Mesenchymal stem cell (in vitro differentiated cells and primary cell): ENCODE measurements around the gene EN1.

Source experiments
- DNase-seq: peaks from one replicate; pipeline ENCODE4 v3.0.0-alpha.2; 2013
- H2AFZ ChIP-seq: one replicate; pipeline ENCODE4 v1.6.1; 2013; ENCODE audit warnings: low read depth, mild to moderate bottlenecking, control low read depth, inconsistent platforms, low read length, moderate library complexity
- H2AK5ac ChIP-seq: 2 replicates; pipeline ENCODE4 v1.6.1; 2013; ENCODE audit warnings: low read length, moderate library complexity, mild to moderate bottlenecking, inconsistent platforms; ENCODE audit not compliant: severe bottlenecking
- H2BK120ac ChIP-seq: one replicate; pipeline ENCODE4 v1.6.1; 2013; ENCODE audit warnings: low read depth, mild to moderate bottlenecking, inconsistent platforms, low read length, moderate library complexity
- H2BK12ac ChIP-seq, 2 experiments: one replicate each; pipeline ENCODE4 v1.6.1; 2013; ENCODE audit warnings: inconsistent platforms in 2 of 2, low read length in 2 of 2, mild to moderate bottlenecking in 2 of 2, moderate library complexity in 2 of 2, control low read depth in 1 of 2
- H2BK15ac ChIP-seq: one replicate; pipeline ENCODE4 v1.6.1; 2013; ENCODE audit warnings: mild to moderate bottlenecking, low read depth, inconsistent platforms; ENCODE audit not compliant: poor library complexity, severe bottlenecking
- H2BK5ac ChIP-seq: 2 replicates; pipeline ENCODE4 v1.6.1; 2013; ENCODE audit warnings: low read depth, mild to moderate bottlenecking, low read length, control low read depth, inconsistent platforms; ENCODE audit not compliant: poor library complexity, severe bottlenecking
- H3K14ac ChIP-seq, 2 experiments: one replicate each; pipeline ENCODE4 v1.6.1; 2013; ENCODE audit warnings: inconsistent platforms in 2 of 2, low read length in 2 of 2, control low read depth in 1 of 2, mild to moderate bottlenecking in 1 of 2, moderate library complexity in 1 of 2
- H3K18ac ChIP-seq, 2 experiments: one replicate each; pipeline ENCODE4 v1.6.1; 2013; ENCODE audit warnings: inconsistent platforms in 2 of 2, low read length in 2 of 2, control low read depth in 1 of 2, low read depth in 1 of 2, mild to moderate bottlenecking in 1 of 2
- H3K23ac ChIP-seq, 2 experiments: one replicate each; pipeline ENCODE4 v1.6.1; 2013; ENCODE audit warnings: inconsistent platforms in 2 of 2, low read length in 2 of 2, mild to moderate bottlenecking in 2 of 2, moderate library complexity in 2 of 2, control low read depth in 1 of 2
- H3K27ac ChIP-seq: 2 replicates; pipeline ENCODE4 v1.5.1; 2013; ENCODE audit warnings: mild to moderate bottlenecking, moderate library complexity, low read length, control low read depth, inconsistent platforms; ENCODE audit not compliant: poor library complexity, severe bottlenecking
- H3K27me3 ChIP-seq, 2 experiments: 2 replicates each; pipeline versions ENCODE4 v1.6.1 to v1.7.0; 2013; ENCODE audit warnings: low read length in 2 of 2, mild to moderate bottlenecking in 2 of 2, moderate library complexity in 2 of 2, control low read depth in 1 of 2, inconsistent platforms in 1 of 2; ENCODE audit not compliant: control insufficient read depth in 1 of 2, insufficient read depth in 1 of 2
- H3K36me3 ChIP-seq, 2 experiments: 2 replicates each; pipeline versions ENCODE4 v1.6.1 to v1.7.0; 2013; ENCODE audit warnings: low read length in 2 of 2, control low read depth in 1 of 2, inconsistent platforms in 1 of 2, low read depth in 1 of 2, mild to moderate bottlenecking in 1 of 2; ENCODE audit not compliant: insufficient read depth in 2 of 2, control insufficient read depth in 1 of 2
- H3K4ac ChIP-seq, 2 experiments: one replicate each; pipeline ENCODE4 v1.6.1; 2013; ENCODE audit warnings: inconsistent platforms in 2 of 2, low read length in 2 of 2, mild to moderate bottlenecking in 2 of 2, moderate library complexity in 2 of 2, control low read depth in 1 of 2, low read depth in 1 of 2
- H3K4me1 ChIP-seq: 2 replicates; pipeline ENCODE4 v1.6.1; 2013; ENCODE audit warnings: low read depth, low read length, control low read depth; ENCODE audit not compliant: control insufficient read depth, insufficient read depth
- H3K4me2 ChIP-seq: 2 replicates; pipeline ENCODE4 v1.6.1; 2013; ENCODE audit warnings: low read length, mild to moderate bottlenecking, inconsistent platforms; ENCODE audit not compliant: poor library complexity, severe bottlenecking
- H3K4me3 ChIP-seq, 2 experiments: 2 replicates each; pipeline versions ENCODE4 v1.5.1 to v1.7.0; 2013; ENCODE audit warnings: low read length in 2 of 2, mild to moderate bottlenecking in 2 of 2, control low read depth in 1 of 2, low read depth in 1 of 2; ENCODE audit not compliant: insufficient read depth in 1 of 2
- H3K79me1 ChIP-seq: replicated peaks from 2 replicates; pipeline ENCODE4 v1.6.1; 2013; ENCODE audit warnings: mild to moderate bottlenecking, control low read depth, low read length, inconsistent platforms; ENCODE audit not compliant: poor library complexity, severe bottlenecking
- H3K9ac ChIP-seq: 2 replicates; pipeline ENCODE4 v1.7.0; 2013; ENCODE audit warnings: mild to moderate bottlenecking, low read length, moderate library complexity
- H3K9me3 ChIP-seq: 2 replicates; pipeline ENCODE4 v1.7.0; 2013; ENCODE audit warnings: mild to moderate bottlenecking, low read length; ENCODE audit not compliant: control insufficient read depth
- H4K8ac ChIP-seq: one replicate; pipeline ENCODE4 v1.6.1; 2013; ENCODE audit warnings: inconsistent platforms, mild to moderate bottlenecking, low read length, moderate library complexity
- H4K91ac ChIP-seq: one replicate; pipeline ENCODE4 v1.6.1; 2013; ENCODE audit warnings: mild to moderate bottlenecking, low read length, inconsistent platforms
- WGBS: methylation state at CpG from one replicate; pipeline ENCODE4 v1.1.7; 2013; ENCODE audit warnings: mixed read lengths; 5-methylcytosine and 5-hydroxymethylcytosine counted together

EN1 gene

GRCh38 chr2:118850901-118851415, 3.5 kb upstream of the EN1 start:
- no peak overlapping the region for H3K18ac ChIP-seq
- H3K9ac ChIP-seq: no peak overlapping the region
- H3K4me2 ChIP-seq: no peak overlapping the region
- H2BK5ac ChIP-seq: no peak overlapping the region
- no peak overlapping the region for H4K8ac ChIP-seq
- DNase-seq: no peak
- peaks cover 2 to 92% of the 10 kb centered on the region in 2 experiments for H3K27me3 ChIP-seq
- no peaks in the 10 kb centered on the region for H3K36me3 ChIP-seq
- 9% methylated on average over 8 of the region's 9 CpGs for WGBS
- no peaks in the 10 kb centered on the region for H3K9me3 ChIP-seq
- H4K91ac ChIP-seq: no peak overlapping the region
- H2AFZ ChIP-seq: no peak overlapping the region
- peaks cover 25% of the 10 kb centered on the region for H3K4me1 ChIP-seq
- H3K27ac ChIP-seq: no peak overlapping the region
- H3K23ac ChIP-seq: no peak overlapping the region
- no peak overlapping the region for H3K14ac ChIP-seq
- H2BK15ac ChIP-seq: no peak overlapping the region
- H3K4ac ChIP-seq: no peak overlapping the region
- H2AK5ac ChIP-seq: no peak overlapping the region
- no peak overlapping the region for H3K4me3 ChIP-seq
- no peaks in the 10 kb centered on the region for H3K79me1 ChIP-seq
- H2BK12ac ChIP-seq: no peak overlapping the region
- H2BK120ac ChIP-seq: no peak overlapping the region

- no peak for DNase-seq
- Histone ChIP-seq H3K36me3 (no peaks in the 10 kb centered on the region), H3K4me2 (no peak overlapping the region), H2BK15ac (no peak overlapping the region), H4K8ac (no peak overlapping the region), H2BK5ac (no peak overlapping the region), H3K18ac (no peak overlapping the region), H3K14ac (no peak overlapping the region), H2AK5ac (no peak overlapping the region), H3K27ac (no peak overlapping the region), H2AFZ (no peak overlapping the region), H3K4me1 (peaks cover 19% of the 10 kb centered on the region), H3K4ac (no peak overlapping the region), H2BK120ac (no peak overlapping the region), H3K23ac (no peak overlapping the region), H3K9ac (no peak overlapping the region), H2BK12ac (no peak overlapping the region), H3K79me1 (no peaks in the 10 kb centered on the region), H3K9me3 (no peaks in the 10 kb centered on the region), H4K91ac (no peak overlapping the region), H3K27me3 (peaks cover 0 to 92% of the 10 kb centered on the region in 2 experiments), H3K4me3 (no peak overlapping the region)
- 4% methylated on average over 27 of the region's 32 CpGs for WGBS
Measured at GRCh38 chr2:118850168-118850900, 2.9 kb upstream of the EN1 start.

- Histone ChIP-seq H3K4me2 (no peak overlapping the region), H3K4me1 (peaks cover 22% of the 10 kb centered on the region)
Measured at GRCh38 chr2:118849226-118850167, 2.0 kb upstream of the EN1 start.

More at GRCh38 chr2:118849226-118850167, 2.0 kb upstream of the EN1 start:
- no peak overlapping the region for H2BK15ac ChIP-seq
- H3K4ac ChIP-seq: no peak overlapping the region
- H3K23ac ChIP-seq: no peak overlapping the region
- WGBS: 7% methylated on average over 43 of the region's 52 CpGs
- H3K27me3 ChIP-seq: peaks cover 0 to 92% of the 10 kb centered on the region in 2 experiments
- no peak overlapping the region for H2BK120ac ChIP-seq
- no peaks in the 10 kb centered on the region for H3K9me3 ChIP-seq
- no peaks in the 10 kb centered on the region for H3K79me1 ChIP-seq
- no peak overlapping the region for H3K14ac ChIP-seq
- H2BK12ac ChIP-seq: no peak overlapping the region
- no peak overlapping the region for H3K27ac ChIP-seq
- peaks cover 0 to 4% of the 10 kb centered on the region in 2 experiments for H3K36me3 ChIP-seq
- H2AFZ ChIP-seq: no peak overlapping the region
- H2AK5ac ChIP-seq: no peak overlapping the region
- no peak for DNase-seq
- no peak overlapping the region for H3K18ac ChIP-seq
- H3K4me3 ChIP-seq: no peak overlapping the region
- no peak overlapping the region for H4K91ac ChIP-seq
- peak overlapping the region; percentile 82 for H3K9ac ChIP-seq
- no peak overlapping the region for H4K8ac ChIP-seq
- no peak overlapping the region for H2BK5ac ChIP-seq
